ENCODE results near the gene TNFRSF21. TPM values are rescaled to one million over a fixed set of nuclear protein-coding genes. Genes with fewer than 3 reads are reported as not detected.

The TNFRSF21 gene
- total and polyA plus RNA-seq, 10 of the 15 experiments (the other 5 are each of a cell fraction or from before 2014, with no cell fraction given) = 0.09 to 1.0 (median 0.27) TPM

- Histone ChIP-seq H3K36me3 (ENCODE audit: control insufficient read depth in 2 of 2, insufficient read depth in 2 of 2, low read length in 1 of 2) (no peaks in the 10 kb centered on the region), H3K9me3 (replicated peaks; ENCODE audit: control insufficient read depth, insufficient read depth, low read length) (no peaks in the 10 kb centered on the region), H3K27me3 (replicated peaks in 1 of 2; ENCODE audit: control insufficient read depth in 2 of 2, insufficient read depth in 2 of 2, low read length in 1 of 2) (no peaks in the 10 kb centered on the region; a peak in 1 of 4 replicates), H2AFZ (ENCODE audit: control insufficient read depth, low read depth, low read length) (peak overlapping the region; percentile 30), H3K9ac (ENCODE audit: control insufficient read depth, insufficient read depth, low read length) (no peak overlapping the region), H3K4me2 (ENCODE audit: control insufficient read depth, insufficient read depth) (peak overlapping the region; percentile 46), H3K27ac (ENCODE audit: control insufficient read depth, insufficient read depth) (no peak overlapping the region), H4K20me1 (ENCODE audit: control insufficient read depth, insufficient read depth) (no peaks in the 10 kb centered on the region), H3K79me2 (ENCODE audit: control insufficient read depth, insufficient read depth, low read length) (no peaks in the 10 kb centered on the region), H3K4me1 (ENCODE audit: control insufficient read depth, insufficient read depth, low read length) (peaks cover 20% of the 10 kb centered on the region), H3K4me3 (no peak overlapping the region)
- no peak for FAIRE-seq
- no TSS peak for BruUV-seq (replicated peaks)
- no peak for TF ChIP-seq IRF3 (IDR thresholded peaks at IDR 0.05)
- no peak for TF ChIP-seq TCF3 (IDR thresholded peaks at IDR 0.05; ENCODE audit: borderline replicate concordance, insufficient read depth, low read depth, low read length)
- no peak for TF ChIP-seq ZNF384 (IDR thresholded peaks at IDR 0.05; ENCODE audit: borderline replicate concordance, low read depth, low read length)
- no peak for TF ChIP-seq BCL3 (IDR thresholded peaks at IDR 0.05; ENCODE audit: borderline replicate concordance, insufficient read depth, low read depth, low read length, poor library complexity, severe bottlenecking)
- no peak for TF ChIP-seq NR2C1 (IDR thresholded peaks at IDR 0.05)
- TF ChIP-seq ZNF622 (IDR thresholded peaks at IDR 0.05) = no peak
- TF ChIP-seq NFXL1 (IDR thresholded peaks at IDR 0.05; ENCODE audit: borderline replicate concordance) = no peak
- no peak for TF ChIP-seq MEF2B (IDR thresholded peaks at IDR 0.05; ENCODE audit: partially characterized antibody, poor library complexity, severe bottlenecking)
- no peak for TF ChIP-seq MYC (IDR thresholded peaks at IDR 0.05; ENCODE audit: insufficient read depth, insufficient read length, insufficient replicate concordance, low read length, severe bottlenecking)
- TF ChIP-seq SREBF2 (IDR thresholded peaks at IDR 0.05; ENCODE audit: low read length) = no peak
- TF ChIP-seq ESRRA (IDR thresholded peaks at IDR 0.05; ENCODE audit: low read length) = no peak
- DNase-seq (ENCODE audit: low read depth, low spot score) = no peak
- CTCF ChIA-PET = interaction anchor here (1.1 to 1.5 kb wide), 4 partner anchors 7 to 64 kb away, joined by 3 read pairs; no protein-coding TSS in a partner anchor
- RAD21 ChIA-PET (ENCODE audit: unreplicated experiment) = interaction anchor here (3.1 kb wide), 1 partner anchor 38 kb away, joined by 8 read pairs; no protein-coding TSS in a partner anchor
- POLR2A ChIA-PET = no interaction called here
- ATAC-seq = no peak; the same call in 2 of the 3 replicates
- in situ Hi-C loops (cut with MboI) = no loop called here
- 0% methylated on average over 2 of the region's 2 CpGs for WGBS (ENCODE audit: insufficient coverage, insufficient replicate concordance, low lambda C conversion rate, missing lambda C conversion rate)
- SMC1A ChIA-PET (ENCODE audit: uncharacterized antibody, unreplicated experiment) = interaction anchor here (0.6 to 1.1 kb wide), 3 partner anchors 36 to 109 kb away, joined by 3 read pairs; no protein-coding TSS in a partner anchor
- intact Hi-C loops (cut with micrococcal nuclease; ENCODE audit: unreplicated experiment) = no loop called here
These were observed 105.6 kb downstream of the TNFRSF21 start for GRCh38 chr6:47203938-47204611.
